ENCODE results near the gene IGF2BP2. TPM values are rescaled to one million over a fixed set of nuclear protein-coding genes. Genes with fewer than 3 reads are reported as not detected.

IGF2BP2 gene
- total RNA-seq, 4 donors from 2014 or later = 12.4 to 45.7 (median 15.9) TPM

- no peak overlapping the region for H3K27ac ChIP-seq
- intact Hi-C loops (cut with DNase I) = no loop called here
- no peak overlapping the region for H3K4me3 ChIP-seq (replicated peaks in 1 of 3)
- no peak for DNase-seq
- peaks cover 0 to 18% of the 10 kb centered on the region in 2 donors for H3K4me1 ChIP-seq
- H3K9me3 ChIP-seq = no peaks in the 10 kb centered on the region
- no peaks in the 10 kb centered on the region for H3K27me3 ChIP-seq
- TF ChIP-seq POLR2A (IDR thresholded peaks at IDR 0.05) (no peak), CTCF (IDR thresholded peaks at IDR 0.05) (no peak)
- no peaks in the 10 kb centered on the region for H3K36me3 ChIP-seq
- WGBS, 2 donors = 85 to 90% methylated on average over 3 of the region's 3 CpGs
Measured at GRCh38 chr3:185712337-185712736, 112.5 kb downstream of the IGF2BP2 start.

DNA sequence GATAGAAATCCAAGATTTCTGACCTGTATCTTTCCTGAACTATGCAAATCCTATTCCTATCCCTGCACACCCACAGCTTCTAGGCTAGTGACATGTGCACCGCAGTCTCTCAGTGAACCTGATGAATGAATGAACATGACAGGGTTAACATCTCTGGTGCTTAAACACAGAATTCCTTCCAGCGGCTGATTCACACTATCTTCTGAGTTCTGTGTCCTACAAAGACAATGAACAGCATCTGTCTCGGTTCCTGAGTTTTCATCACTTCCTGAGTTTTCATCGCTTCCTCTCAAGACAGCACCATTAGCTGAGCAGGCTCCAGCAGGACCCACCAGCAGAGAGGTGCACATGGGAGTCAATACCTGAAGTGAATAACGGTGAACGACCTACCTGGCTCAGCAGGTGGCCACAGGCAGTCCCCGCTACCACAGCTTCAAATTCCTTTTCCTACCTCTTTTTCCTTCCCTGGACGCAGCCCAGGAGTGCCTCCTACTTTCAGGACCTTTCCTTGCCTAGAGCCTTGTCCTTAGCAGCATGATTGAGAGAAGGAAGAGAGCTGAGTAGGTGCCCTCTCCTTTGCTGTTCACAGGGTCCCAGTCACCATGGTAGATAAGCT lies 113.5 kb downstream of the IGF2BP2 start:
- TF ChIP-seq CTCF (IDR thresholded peaks at IDR 0.05) = no peak
- no peak for TF ChIP-seq POLR2A (IDR thresholded peaks at IDR 0.05)
- 57 to 68% methylated on average over 8 of the region's 8 CpGs for WGBS, 2 donors

GRCh38 chr3:185709251-185709955 lies 115.4 kb downstream of the IGF2BP2 start:
- Histone ChIP-seq H3K27me3 (no peaks in the 10 kb centered on the region), H3K9me3 (no peaks in the 10 kb centered on the region), H3K4me3 (replicated peaks in 1 of 3) (no peak overlapping the region), H3K36me3 (no peaks in the 10 kb centered on the region), H3K27ac (no peak overlapping the region), H3K4me1 (no peaks in the 10 kb centered on the region)
- 47 to 52% methylated on average over 6 of the region's 6 CpGs for WGBS, 2 donors
- no peak for TF ChIP-seq POLR2A (IDR thresholded peaks at IDR 0.05)
- no peak for TF ChIP-seq CTCF (IDR thresholded peaks at IDR 0.05)
- intact Hi-C loops (cut with DNase I) = no loop called here
- no peak for DNase-seq

More for the DNA sequence above, 113.5 kb downstream of the IGF2BP2 start:
- DNase-seq = no peak
- Histone ChIP-seq H3K27me3 (no peaks in the 10 kb centered on the region), H3K27ac (no peak overlapping the region), H3K4me1 (peaks cover 0 to 8% of the 10 kb centered on the region in 2 donors), H3K4me3 (replicated peaks in 1 of 3) (no peak overlapping the region), H3K9me3 (no peaks in the 10 kb centered on the region), H3K36me3 (no peaks in the 10 kb centered on the region)
- intact Hi-C loops (cut with DNase I) = no loop called here

GRCh38 chr3:185708392-185708791 lies 116.5 kb downstream of the IGF2BP2 start:
- Histone ChIP-seq H3K4me1 (no peaks in the 10 kb centered on the region), H3K36me3 (no peaks in the 10 kb centered on the region), H3K9me3 (no peaks in the 10 kb centered on the region), H3K4me3 (replicated peaks in 1 of 3) (no peak overlapping the region), H3K27ac (no peak overlapping the region), H3K27me3 (no peaks in the 10 kb centered on the region)
- DNase-seq = no peak
- TF ChIP-seq CTCF (IDR thresholded peaks at IDR 0.05) (no peak), POLR2A (IDR thresholded peaks at IDR 0.05) (no peak)
- intact Hi-C loops (cut with DNase I) = no loop called here
- 92 to 97% methylated on average over 5 of the region's 5 CpGs for WGBS, 2 donors

GRCh38 chr3:185705498-185705897 lies 119.3 kb downstream of the IGF2BP2 start:
- no peak for DNase-seq

More at GRCh38 chr3:185705498-185705897, 119.3 kb downstream of the IGF2BP2 start:
- no peaks in the 10 kb centered on the region for H3K4me1 ChIP-seq
- no peaks in the 10 kb centered on the region for H3K9me3 ChIP-seq
- intact Hi-C loops (cut with DNase I) = no loop called here
- H3K36me3 ChIP-seq = no peaks in the 10 kb centered on the region
- no peak overlapping the region for H3K27ac ChIP-seq
- no peak overlapping the region for H3K4me3 ChIP-seq (replicated peaks in 1 of 3)
- TF ChIP-seq CTCF (IDR thresholded peaks at IDR 0.05) (no peak), POLR2A (IDR thresholded peaks at IDR 0.05) (no peak)
- no peaks in the 10 kb centered on the region for H3K27me3 ChIP-seq
